Neural cell (in vitro differentiated cells): ENCODE results near the gene USP30. TPM values are rescaled to one million over a fixed set of nuclear protein-coding genes. Genes with fewer than 3 reads are reported as not detected.

Experiments
- H2AFZ ChIP-seq: fragments of 200-600, 300-800 bp; sonication (generic), shearing (Covaris generic); 2 replicates; pipeline ENCODE4 v1.6.0; 2014; ENCODE audit warnings: low read depth, mild to moderate bottlenecking, antibody characterized with exemption, low read length, moderate library complexity
- H3F3A ChIP-seq: fragments of 200-600 bp; shearing (Covaris generic); 2 replicates; pipeline ENCODE4 v1.6.1; 2016; ENCODE audit warnings: mild to moderate bottlenecking, moderate library complexity, mixed read lengths, antibody characterized with exemption, low read length; ENCODE audit not compliant: insufficient read depth, poor library complexity, severe bottlenecking
- H3K27ac ChIP-seq: fragments of 200-600, 300-800 bp; sonication (generic), shearing (Covaris generic); 2 replicates; pipeline ENCODE4 v1.5.1; 2014; ENCODE audit warnings: mild to moderate bottlenecking, low read length, moderate library complexity
- H3K27me3 ChIP-seq: fragments of 300-800, 200-600 bp; sonication (generic), shearing (Covaris generic); 2 replicates; pipeline ENCODE4 v1.6.0; 2014; ENCODE audit warnings: mild to moderate bottlenecking, low read depth, low read length, moderate library complexity; ENCODE audit not compliant: insufficient read depth
- H3K36me3 ChIP-seq: fragments of 300-800, 200-600 bp; sonication (generic), shearing (Covaris generic); 2 replicates; pipeline ENCODE4 v1.5.1; 2014; ENCODE audit warnings: mild to moderate bottlenecking, antibody characterized with exemption, low read length, moderate library complexity; ENCODE audit not compliant: insufficient read depth
- H3K4me2 ChIP-seq: fragments of 300-800, 200-600 bp; sonication (generic), shearing (Covaris generic); 2 replicates; pipeline ENCODE4 v1.6.0; 2014; ENCODE audit warnings: mild to moderate bottlenecking, low read length
- H3K4me3 ChIP-seq: fragments of 300-800, 200-600 bp; sonication (generic), shearing (Covaris generic); 2 replicates; pipeline ENCODE4 v1.5.1; 2014; ENCODE audit warnings: mild to moderate bottlenecking, low read length, moderate library complexity
- H3K79me2 ChIP-seq: fragments of 200-600 bp; shearing (Covaris generic); replicated peaks from 2 replicates; pipeline ENCODE4 v1.6.0; 2014; ENCODE audit warnings: mild to moderate bottlenecking, low read length, moderate library complexity; ENCODE audit not compliant: insufficient read depth
- H3K9ac ChIP-seq: fragments of 300-800, 200-600 bp; sonication (generic), shearing (Covaris generic); 2 replicates; pipeline ENCODE4 v1.6.1; 2016; ENCODE audit warnings: mild to moderate bottlenecking, low read length, mixed read lengths
- H3K9me2 ChIP-seq: fragments of 200-600 bp; shearing (Covaris generic); 2 replicates; pipeline ENCODE4 v1.6.1; 2016; ENCODE audit warnings: mild to moderate bottlenecking, low read length, mixed read lengths; ENCODE audit not compliant: insufficient read depth
- H3K9me3 ChIP-seq: fragments of 200-600, 300-800 bp; sonication (generic), shearing (Covaris generic); 2 replicates; pipeline ENCODE4 v1.6.1; 2016; ENCODE audit warnings: mild to moderate bottlenecking, mixed run types, low read length, moderate library complexity, mixed read lengths
- H4K20me1 ChIP-seq: fragments of 200-600 bp; shearing (Covaris generic); 2 replicates; pipeline ENCODE4 v1.6.1; 2016; ENCODE audit warnings: mild to moderate bottlenecking, mixed run types; ENCODE audit not compliant: insufficient read depth
- CTCF ChIP-seq: fragments of 450-650 bp; IDR thresholded peaks from 2 replicates; pipeline ENCODE4 v1.5.1; 2014; ENCODE audit warnings: antibody characterized with exemption, mild to moderate bottlenecking, moderate library complexity; ENCODE audit not compliant: poor library complexity, severe bottlenecking
- EP300 ChIP-seq: fragments of 450-650 bp; conservative IDR thresholded peaks from 2 replicates; pipeline ENCODE4 v1.6.1; 2014; ENCODE audit warnings: antibody characterized with exemption, mild to moderate bottlenecking, moderate library complexity; ENCODE audit not compliant: poor library complexity, severe bottlenecking
- EZH2 ChIP-seq: fragments of 200-600, 300-800 bp; shearing (Covaris generic), sonication (generic); IDR thresholded peaks from 2 replicates; pipeline ENCODE4 v1.6.1; 2014; ENCODE audit warnings: antibody characterized with exemption, low read length, borderline replicate concordance, mild to moderate bottlenecking; ENCODE audit not compliant: insufficient read depth, poor library complexity, severe bottlenecking
- MXI1 ChIP-seq: fragments of 450-650 bp; conservative IDR thresholded peaks from 2 replicates; pipeline ENCODE4 v1.6.1; 2014; ENCODE audit warnings: antibody characterized with exemption, mild to moderate bottlenecking; ENCODE audit not compliant: poor library complexity, severe bottlenecking
- POLR2AphosphoS5 ChIP-seq: IDR thresholded peaks from 2 replicates; pipeline ENCODE4 v1.6.1; 2012
- RAD21 ChIP-seq: fragments of 450-650 bp; conservative IDR thresholded peaks from 2 replicates; pipeline ENCODE4 v1.6.1; 2014; ENCODE audit warnings: antibody characterized with exemption, mild to moderate bottlenecking, moderate library complexity
- SMC3 ChIP-seq: fragments of 450-650 bp; conservative IDR thresholded peaks from 2 replicates; pipeline ENCODE4 v1.6.1; 2014; ENCODE audit warnings: antibody characterized with exemption, mild to moderate bottlenecking, moderate library complexity; ENCODE audit not compliant: poor library complexity
- TAF1 ChIP-seq: IDR thresholded peaks from 2 replicates; pipeline ENCODE4 v1.6.1; 2012; ENCODE audit warnings: low read depth
- polyA plus RNA-seq: library from polyadenylated mRNA; depleted of rRNA; stranded (reverse); fragments of >200 nt; gene quantifications from 2 replicates; pipeline ENCODE4 v1.2.3, GENCODE V29; 2014
- TF ChIP-seq, protein P1 (sequence below): IDR thresholded peaks from 2 replicates; pipeline ENCODE4 v1.6.1; 2012; ENCODE audit warnings: borderline replicate concordance

USP30 gene
- polyA plus RNA-seq, 1 donor from 2014 or later: 37.2 TPM

DNA sequence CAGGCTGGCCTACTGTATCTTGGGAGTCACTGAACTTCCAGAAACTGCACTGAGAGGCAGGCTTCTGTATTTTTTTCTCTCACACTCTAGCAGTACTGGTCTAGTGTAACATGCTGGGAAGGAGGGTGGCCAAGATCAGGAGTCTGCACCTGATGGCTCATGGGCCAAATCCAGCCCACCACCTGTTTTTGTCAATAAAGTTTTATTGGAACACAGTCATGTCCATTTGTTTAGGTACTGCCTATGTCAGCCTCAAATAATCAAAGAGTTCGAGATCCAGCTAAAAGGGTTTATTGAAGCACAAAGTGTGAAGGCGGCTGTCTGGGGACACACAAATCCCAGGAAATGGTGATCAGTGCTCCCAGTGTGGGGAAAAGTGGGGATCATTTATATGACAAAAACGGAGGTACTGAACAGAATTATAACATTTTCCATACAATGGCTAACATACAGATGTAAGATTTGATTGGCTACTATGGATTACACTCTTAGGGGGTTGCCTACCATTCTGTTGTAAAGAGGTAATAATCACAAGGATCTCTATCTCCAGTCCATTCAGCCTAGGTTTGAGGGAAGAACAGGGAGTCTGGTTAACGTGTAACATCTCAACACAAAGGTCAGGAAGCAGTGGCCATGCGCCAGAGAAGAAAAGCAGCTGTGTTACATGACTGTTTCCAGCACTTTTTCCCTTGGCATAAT is 12.9 kb downstream of the USP30 start:
- H3K4me2 ChIP-seq: no peak overlapping the region
- H3K27ac ChIP-seq: no peak overlapping the region
- no peaks in the 10 kb centered on the region for H3K9me3 ChIP-seq
- no peaks in the 10 kb centered on the region for H3K27me3 ChIP-seq
- H3K36me3 ChIP-seq: no peaks in the 10 kb centered on the region
- H2AFZ ChIP-seq: no peak overlapping the region
- no peaks in the 10 kb centered on the region for H3K79me2 ChIP-seq
- no peaks in the 10 kb centered on the region for H3F3A ChIP-seq
- H3K9ac ChIP-seq: no peak overlapping the region
- H4K20me1 ChIP-seq: no peaks in the 10 kb centered on the region
- no peaks in the 10 kb centered on the region for H3K9me2 ChIP-seq
- TF ChIP-seq MXI1 (no peak), SMC3 (no peak), POLR2AphosphoS5 (no peak), CTCF (no peak), RAD21 (no peak), TAF1 (no peak), EP300 (no peak), EZH2 (no peak)
- TF ChIP-seq, protein P1, sequence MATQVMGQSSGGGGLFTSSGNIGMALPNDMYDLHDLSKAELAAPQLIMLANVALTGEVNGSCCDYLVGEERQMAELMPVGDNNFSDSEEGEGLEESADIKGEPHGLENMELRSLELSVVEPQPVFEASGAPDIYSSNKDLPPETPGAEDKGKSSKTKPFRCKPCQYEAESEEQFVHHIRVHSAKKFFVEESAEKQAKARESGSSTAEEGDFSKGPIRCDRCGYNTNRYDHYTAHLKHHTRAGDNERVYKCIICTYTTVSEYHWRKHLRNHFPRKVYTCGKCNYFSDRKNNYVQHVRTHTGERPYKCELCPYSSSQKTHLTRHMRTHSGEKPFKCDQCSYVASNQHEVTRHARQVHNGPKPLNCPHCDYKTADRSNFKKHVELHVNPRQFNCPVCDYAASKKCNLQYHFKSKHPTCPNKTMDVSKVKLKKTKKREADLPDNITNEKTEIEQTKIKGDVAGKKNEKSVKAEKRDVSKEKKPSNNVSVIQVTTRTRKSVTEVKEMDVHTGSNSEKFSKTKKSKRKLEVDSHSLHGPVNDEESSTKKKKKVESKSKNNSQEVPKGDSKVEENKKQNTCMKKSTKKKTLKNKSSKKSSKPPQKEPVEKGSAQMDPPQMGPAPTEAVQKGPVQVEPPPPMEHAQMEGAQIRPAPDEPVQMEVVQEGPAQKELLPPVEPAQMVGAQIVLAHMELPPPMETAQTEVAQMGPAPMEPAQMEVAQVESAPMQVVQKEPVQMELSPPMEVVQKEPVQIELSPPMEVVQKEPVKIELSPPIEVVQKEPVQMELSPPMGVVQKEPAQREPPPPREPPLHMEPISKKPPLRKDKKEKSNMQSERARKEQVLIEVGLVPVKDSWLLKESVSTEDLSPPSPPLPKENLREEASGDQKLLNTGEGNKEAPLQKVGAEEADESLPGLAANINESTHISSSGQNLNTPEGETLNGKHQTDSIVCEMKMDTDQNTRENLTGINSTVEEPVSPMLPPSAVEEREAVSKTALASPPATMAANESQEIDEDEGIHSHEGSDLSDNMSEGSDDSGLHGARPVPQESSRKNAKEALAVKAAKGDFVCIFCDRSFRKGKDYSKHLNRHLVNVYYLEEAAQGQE: no peak
- no peak overlapping the region for H3K4me3 ChIP-seq

DNA sequence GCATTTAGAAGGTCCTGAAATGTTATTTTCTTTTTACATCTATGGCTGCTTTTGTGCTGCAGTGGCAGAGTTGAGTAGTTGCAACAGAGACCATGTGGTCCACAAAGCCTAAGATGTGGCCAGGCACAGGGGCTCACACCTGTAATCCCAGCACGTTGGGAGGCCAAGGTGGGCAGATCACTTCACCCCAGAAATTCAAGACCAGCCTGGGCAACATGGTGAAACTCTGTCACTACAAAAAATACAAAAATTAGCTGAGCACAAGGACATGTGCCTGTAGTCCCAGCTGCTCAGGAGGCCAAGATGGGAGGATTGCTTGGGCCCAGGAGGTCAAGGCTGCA is 13.4 kb downstream of the USP30 start:
- H3K36me3 ChIP-seq: no peaks in the 10 kb centered on the region
- H3F3A ChIP-seq: no peaks in the 10 kb centered on the region
- H3K9me2 ChIP-seq: no peaks in the 10 kb centered on the region
- no peaks in the 10 kb centered on the region for H3K9me3 ChIP-seq
- no peak overlapping the region for H3K4me3 ChIP-seq
- H3K4me2 ChIP-seq: no peak overlapping the region
- H3K9ac ChIP-seq: no peak overlapping the region
- TF ChIP-seq TAF1 (no peak), POLR2AphosphoS5 (no peak), EP300 (no peak), SMC3 (no peak), RAD21 (no peak), MXI1 (no peak), EZH2 (no peak), CTCF (no peak)
- TF ChIP-seq, protein P1: no peak
- no peak overlapping the region for H3K27ac ChIP-seq
- H3K79me2 ChIP-seq: no peaks in the 10 kb centered on the region
- H3K27me3 ChIP-seq: no peaks in the 10 kb centered on the region
- H2AFZ ChIP-seq: no peak overlapping the region
- no peaks in the 10 kb centered on the region for H4K20me1 ChIP-seq
